C1 segment of cervical spinal cord (tissue), 14 donors: ENCODE data around the gene LAYN.

Experiments used
- DNase-seq, 14 donors: peaks; one replicate each; lab custom pipeline; 2025; lab: John Stamatoyannopoulos, UW

The LAYN gene

GRCh38 chr11:111540114-111540936 is at the start of gene LAYN:
TSS of gene LAYN (plus strand) at chr11:111540720. CDS start at chr11:111540844, 124 bp downstream.
- peak in 9 of 14 donors; percentile 17 to 62 (median 44) for DNase-seq

- no peak for DNase-seq
Observed at GRCh38 chr11:111494040-111494439, 46.5 kb upstream of the LAYN start.

GRCh38 chr11:111499483-111499882 is 41.0 kb upstream of the LAYN start:
- DNase-seq: no peak

GRCh38 chr11:111500481-111500880 is 40.0 kb upstream of the LAYN start:
- DNase-seq: no peak

- DNase-seq: no peak
Observed at GRCh38 chr11:111502611-111503010, 37.9 kb upstream of the LAYN start.

GRCh38 chr11:111510311-111510710 is 30.2 kb upstream of the LAYN start:
- DNase-seq: no peak

GRCh38 chr11:111512296-111513239 is 28.0 kb upstream of the LAYN start, which contains the start of gene BTG4:
TSS of gene BTG4 (minus strand) at chr11:111512386. CDS start at chr11:111498776, 13,610 bp downstream.
- DNase-seq: peak in 1 of 14 donors; percentile 37

GRCh38 chr11:111513240-111513605 is 27.3 kb upstream of the LAYN start:
- no peak for DNase-seq

- peak in 2 of 14 donors; percentile 14 to 28 for DNase-seq
Observed at GRCh38 chr11:111514216-111515031, 26.1 kb upstream of the LAYN start, which contains the start of gene HOATZ. TSS of gene HOATZ (plus strand) at chr11:111514778. CDS start at chr11:111514785, 7 bp downstream.

GRCh38 chr11:111515591-111515990 is 24.9 kb upstream of the LAYN start:
- DNase-seq: no peak

GRCh38 chr11:111518668-111519067 is 21.9 kb upstream of the LAYN start:
- DNase-seq: no peak

GRCh38 chr11:111520560-111520959 is 20.0 kb upstream of the LAYN start:
- no peak for DNase-seq

GRCh38 chr11:111521135-111521534 is 19.4 kb upstream of the LAYN start:
- no peak for DNase-seq

GRCh38 chr11:111522426-111522825 is 18.1 kb upstream of the LAYN start:
- no peak for DNase-seq

- DNase-seq: no peak
Observed at GRCh38 chr11:111523343-111523742, 17.2 kb upstream of the LAYN start.

GRCh38 chr11:111524056-111524455 is 16.5 kb upstream of the LAYN start:
- no peak for DNase-seq

- DNase-seq: no peak
Observed at GRCh38 chr11:111525456-111525855, 15.1 kb upstream of the LAYN start.

- DNase-seq: no peak
Observed at GRCh38 chr11:111526501-111526900, 14.0 kb upstream of the LAYN start.

GRCh38 chr11:111527279-111527678 is 13.2 kb upstream of the LAYN start:
- no peak for DNase-seq

GRCh38 chr11:111528557-111528956 is 12.0 kb upstream of the LAYN start:
- no peak for DNase-seq

- no peak for DNase-seq
Observed at GRCh38 chr11:111530091-111530490, 10.4 kb upstream of the LAYN start.
